ENCODE measurements around the gene MYL7.

MYL7 gene

GRCh38 chr7:44150966-44151941 is 10.1 kb upstream of the MYL7 start:
- TF ChIP-seq CTCF (IDR thresholded peaks at IDR 0.05; ENCODE audit: low read depth, low read length, missing control alignments): no peak
- in situ Hi-C loops (cut with HindIII; ENCODE audit: low sequenced_read_pairs): no loop called here
- no peak for DNase-seq (ENCODE audit: low read depth)
- no peak overlapping the region for H3K4me3 ChIP-seq (ENCODE audit: low read depth, low read length)

GRCh38 chr7:44150466-44150832 is 9.3 kb upstream of the MYL7 start:
- TF ChIP-seq CTCF (IDR thresholded peaks at IDR 0.05; ENCODE audit: low read depth, low read length, missing control alignments): no peak
- H3K4me3 ChIP-seq (ENCODE audit: low read depth, low read length): no peak overlapping the region
- in situ Hi-C loops (cut with HindIII; ENCODE audit: low sequenced_read_pairs): no loop called here
- DNase-seq (ENCODE audit: low read depth): no peak

GRCh38 chr7:44149571-44150465 is 8.7 kb upstream of the MYL7 start:
- in situ Hi-C loops (cut with HindIII; ENCODE audit: low sequenced_read_pairs): no loop called here
- H3K4me3 ChIP-seq (ENCODE audit: low read depth, low read length): no peak overlapping the region
- TF ChIP-seq CTCF (IDR thresholded peaks at IDR 0.05; ENCODE audit: low read depth, low read length, missing control alignments): no peak
- no peak for DNase-seq (ENCODE audit: low read depth)

GRCh38 chr7:44148961-44149536 is 7.9 kb upstream of the MYL7 start:
- no peak for TF ChIP-seq CTCF (IDR thresholded peaks at IDR 0.05; ENCODE audit: low read depth, low read length, missing control alignments)
- DNase-seq (ENCODE audit: low read depth): no peak
- in situ Hi-C loops (cut with HindIII; ENCODE audit: low sequenced_read_pairs): no loop called here
- H3K4me3 ChIP-seq (ENCODE audit: low read depth, low read length): no peak overlapping the region

GRCh38 chr7:44148166-44148565 is 7.0 kb upstream of the MYL7 start:
- TF ChIP-seq CTCF (IDR thresholded peaks at IDR 0.05; ENCODE audit: low read depth, low read length, missing control alignments): no peak
- H3K4me3 ChIP-seq (ENCODE audit: low read depth, low read length): no peak overlapping the region
- no peak for DNase-seq (ENCODE audit: low read depth)
- in situ Hi-C loops (cut with HindIII; ENCODE audit: low sequenced_read_pairs): no loop called here

Data from astrocyte of the cerebellum (primary cell).